Ovary (tissue), 3 donors: ENCODE results near the gene UBFD1.

Source experiments
- CTCF ChIP-seq, 3 donors: fragments of 450-650 bp in 2 of 3; fragments of 200-600 bp in 1 of 3; IDR thresholded peaks; one replicate each; pipeline versions ENCODE4 v1.5.1 to v1.8.0; 2016 to 2022; ENCODE audit warnings: antibody characterized with exemption in 3 of 3, mild to moderate bottlenecking in 1 of 3
- POLR2A ChIP-seq: fragments of 450-650 bp; IDR thresholded peaks from one replicate; pipeline ENCODE4 v1.6.1; 2017; ENCODE audit warnings: antibody characterized with exemption, mild to moderate bottlenecking, moderate library complexity
- donor health status: DM: no; HTN: no; CAD: no.

GRCh38 chr16:23532448-23532847 lies 25.1 kb upstream of the UBFD1 start:
- no peak for TF ChIP-seq CTCF (IDR thresholded peaks at IDR 0.05)
- TF ChIP-seq POLR2A, result no peak
